Transverse colon (tissue), 4 donors: Measurements from ENCODE around the gene KRTAP1-5. TPM values are rescaled to one million over a fixed set of nuclear protein-coding genes. Genes with fewer than 3 reads are reported as not detected.
"Not testable (repeated sequence)": the region's sequence is repeated elsewhere in the genome, so short reads cannot be mapped to it uniquely, and the experiment has no call there.

ENCODE experiments used
- DNase-seq: peaks from one replicate; pipeline ENCODE4 v3.0.0-alpha.2; 2019
- H3K27ac ChIP-seq, 4 donors: fragments of 200-600 bp; sonication (generic); 2 replicates each; pipeline ENCODE4 v1.5.1; 2016 to 2018; ENCODE audit warnings: inconsistent platforms in 4 of 4
- H3K27me3 ChIP-seq: fragments of 200-600 bp; sonication (generic); 2 replicates; pipeline ENCODE4 v1.5.1; 2017; ENCODE audit warnings: inconsistent platforms
- H3K36me3 ChIP-seq, 4 donors: fragments of 200-600 bp; sonication (generic); 2 replicates each; pipeline ENCODE4 v1.5.1; 2017 to 2019; ENCODE audit warnings: inconsistent platforms in 4 of 4
- H3K4me1 ChIP-seq, 4 donors: fragments of 200-600 bp; sonication (generic); 2 replicates each; pipeline ENCODE4 v1.5.1; 2017 to 2020; ENCODE audit warnings: inconsistent platforms in 4 of 4
- H3K4me3 ChIP-seq, 4 donors: fragments of 200-600 bp; sonication (generic); 1 replicate in 1 of 4; 2 replicates in 3 of 4; pipeline versions ENCODE4 v1.5.1 to v1.6.1; 2017 to 2019; ENCODE audit warnings: inconsistent platforms in 4 of 4
- H3K9me3 ChIP-seq, 2 donors: fragments of 200-600 bp; sonication (generic); 2 replicates each; pipeline ENCODE4 v1.5.1; 2017 to 2019; ENCODE audit warnings: inconsistent platforms in 2 of 2
- EP300 ChIP-seq: sonication (generic); formaldehyde crosslinking; IDR thresholded peaks from one replicate; pipeline ENCODE4 v1.6.1; 2017; ENCODE audit warnings: antibody characterized with exemption, low read depth
- POLR2A ChIP-seq: fragments of 450-650 bp; IDR thresholded peaks from one replicate; pipeline ENCODE4 v1.6.1; 2016; ENCODE audit warnings: antibody characterized with exemption, mild to moderate bottlenecking, moderate library complexity
- POLR2AphosphoS5 ChIP-seq, 3 donors: sonication (generic); formaldehyde crosslinking; IDR thresholded peaks; one replicate each; pipeline ENCODE4 v1.6.1; 2016; ENCODE audit warnings: antibody characterized with exemption in 3 of 3
- WGBS, 2 donors: methylation state at CpG; one replicate each; pipeline ENCODE4 v1.1.5; 2018; ENCODE audit warnings: low coverage in 1 of 2; 5-methylcytosine and 5-hydroxymethylcytosine counted together
- in situ Hi-C, 4 donors: fragments of 200-750 bp; cut with MboI; loops; one replicate each; pipeline versions ENCODE4 v1.15.0 to v1.15.1; 2017; ENCODE audit warnings: low sequenced_read_pairs in 3 of 4, low pct_ligation_motif_present in 1 of 4, low pct_unique_long_range_greater_than_20kb in 1 of 4
- intact Hi-C: fragments of 100-400 bp; cut with DNase I; formaldehyde crosslinking; loops from one replicate; pipeline ENCODE4 v1.15.1; 2023; ENCODE audit warnings: low total_unique reads
- total RNA-seq, 4 donors: library from RNA; depleted of rRNA; stranded (reverse); fragments of >200 nt; gene quantifications; one replicate each; pipeline ENCODE4 v1.1.0, GENCODE V29; 2016
- TF ChIP-seq, protein P1 (sequence below), 5 experiments: fragments of 200-600 bp in 3 of 5; fragments of 450-650 bp in 2 of 5; sonication (generic) in 3 of 5; IDR thresholded peaks; 1 replicate in 2 of 5; 2 replicates in 3 of 5; pipeline ENCODE4 v1.5.1; 2016 to 2017; ENCODE audit warnings: antibody characterized with exemption in 5 of 5, inconsistent platforms in 3 of 5, mild to moderate bottlenecking in 2 of 5, moderate library complexity in 1 of 5

Gene KRTAP1-5
- total RNA-seq, 4 donors from 2014 or later: not detected

DNA sequence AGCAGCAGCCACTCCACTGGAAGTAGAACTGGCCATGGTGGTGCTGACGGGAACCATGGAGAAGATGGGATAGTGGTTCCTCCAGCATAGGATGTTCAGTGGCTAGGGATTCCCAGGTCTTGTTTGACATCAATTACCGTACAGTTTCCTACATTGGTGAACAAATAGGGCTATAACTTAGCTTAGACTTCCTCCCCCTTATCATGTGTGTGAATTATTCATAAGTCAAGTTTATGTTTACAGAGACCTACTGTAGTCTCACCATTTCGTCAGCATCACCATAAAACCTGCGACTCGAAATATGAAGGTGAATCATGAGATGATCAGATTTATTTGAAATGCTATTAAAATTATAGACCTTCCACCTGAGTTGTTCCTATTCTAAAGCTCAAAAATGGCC is 31.7 kb upstream of the KRTAP1-5 start:
- in situ Hi-C loops (no loop called here), intact Hi-C loops (no loop called here)
- Histone ChIP-seq H3K36me3 (no peaks in the 10 kb centered on the region), H3K27ac (no peak overlapping the region), H3K9me3 (no peaks in the 10 kb centered on the region), H3K4me1 (no peaks in the 10 kb centered on the region), H3K4me3 (no peak overlapping the region), H3K27me3 (peaks cover 18% of the 10 kb centered on the region)
- WGBS, 2 donors: 79% methylated on average over 5 of the region's 5 CpGs; no CpG with 5 or more reads in 1 of the 2 donors
- TF ChIP-seq POLR2A (no peak), EP300 (no peak)
- no peak for DNase-seq

DNA sequence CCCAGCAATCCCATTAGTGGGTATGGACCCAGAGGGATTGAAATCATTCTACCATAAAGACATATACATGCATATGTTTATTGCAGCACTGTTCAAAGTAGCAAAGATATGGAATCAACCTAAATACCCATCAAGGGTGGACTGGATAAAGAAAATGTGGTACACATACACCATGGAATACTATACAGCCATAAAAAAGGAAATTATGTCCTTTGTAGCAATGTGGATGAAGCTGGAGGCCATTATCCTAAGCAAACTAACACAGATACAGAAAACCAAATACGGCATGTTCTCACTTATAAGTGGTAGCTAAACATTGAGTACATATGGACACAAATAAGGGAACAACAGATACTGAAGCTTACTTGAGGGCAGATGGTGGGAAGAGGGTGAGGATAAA is 30.5 kb upstream of the KRTAP1-5 start:
- in situ Hi-C loops (no loop called here), intact Hi-C loops (no loop called here)
- no peaks in the 10 kb centered on the region for H3K4me1 ChIP-seq
- no peak overlapping the region for H3K27ac ChIP-seq
- H3K36me3 ChIP-seq: no peaks in the 10 kb centered on the region
- DNase-seq: no peak
- WGBS, 2 donors: 84 to 93% methylated on average over 1 of the region's 1 CpG
- peaks cover 17% of the 10 kb centered on the region for H3K27me3 ChIP-seq
- H3K4me3 ChIP-seq: no peak overlapping the region
- H3K9me3 ChIP-seq: no peaks in the 10 kb centered on the region
- TF ChIP-seq EP300 (no peak), POLR2AphosphoS5 (IDR thresholded peaks at IDR 0.05) (no peak), POLR2A (no peak)
- TF ChIP-seq, protein P1, sequence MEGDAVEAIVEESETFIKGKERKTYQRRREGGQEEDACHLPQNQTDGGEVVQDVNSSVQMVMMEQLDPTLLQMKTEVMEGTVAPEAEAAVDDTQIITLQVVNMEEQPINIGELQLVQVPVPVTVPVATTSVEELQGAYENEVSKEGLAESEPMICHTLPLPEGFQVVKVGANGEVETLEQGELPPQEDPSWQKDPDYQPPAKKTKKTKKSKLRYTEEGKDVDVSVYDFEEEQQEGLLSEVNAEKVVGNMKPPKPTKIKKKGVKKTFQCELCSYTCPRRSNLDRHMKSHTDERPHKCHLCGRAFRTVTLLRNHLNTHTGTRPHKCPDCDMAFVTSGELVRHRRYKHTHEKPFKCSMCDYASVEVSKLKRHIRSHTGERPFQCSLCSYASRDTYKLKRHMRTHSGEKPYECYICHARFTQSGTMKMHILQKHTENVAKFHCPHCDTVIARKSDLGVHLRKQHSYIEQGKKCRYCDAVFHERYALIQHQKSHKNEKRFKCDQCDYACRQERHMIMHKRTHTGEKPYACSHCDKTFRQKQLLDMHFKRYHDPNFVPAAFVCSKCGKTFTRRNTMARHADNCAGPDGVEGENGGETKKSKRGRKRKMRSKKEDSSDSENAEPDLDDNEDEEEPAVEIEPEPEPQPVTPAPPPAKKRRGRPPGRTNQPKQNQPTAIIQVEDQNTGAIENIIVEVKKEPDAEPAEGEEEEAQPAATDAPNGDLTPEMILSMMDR (IDR thresholded peaks at IDR 0.05): no peak

DNA sequence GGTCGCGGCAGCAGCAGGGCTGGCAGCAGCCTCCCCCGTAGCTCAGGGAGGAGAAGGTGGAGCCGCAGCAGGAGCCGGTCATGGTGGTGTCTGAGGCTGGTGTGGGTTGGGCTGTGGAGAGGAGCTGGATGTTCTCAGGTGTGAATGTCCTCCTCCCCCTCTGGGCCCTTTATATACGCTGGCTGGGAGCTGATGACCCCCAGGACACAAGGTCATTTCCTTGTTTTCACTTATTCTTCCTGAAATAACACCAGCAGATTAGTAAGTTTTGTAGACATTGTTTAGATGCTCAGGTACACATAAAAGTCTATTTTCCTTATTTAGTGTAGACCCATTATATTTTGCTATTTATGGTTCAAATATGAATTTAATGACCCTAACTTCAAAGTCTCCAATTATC is 28.1 kb upstream of the KRTAP1-5 start, which contains the start of gene KRTAP2-2:
TSS of gene KRTAP2-2 (minus strand) at position 101 of the 400 bp plus-strand sequence. CDS start at position 82, 19 bp downstream.
- intact Hi-C loops, H3K27ac ChIP-seq, H3K36me3 ChIP-seq, DNase-seq, H3K4me3 ChIP-seq, in situ Hi-C loops, H3K4me1 ChIP-seq, H3K9me3 ChIP-seq, H3K27me3 ChIP-seq: not testable (repeated sequence)
- 40 to 73% methylated on average over 1 to 2 of the region's 6 CpGs for WGBS, 2 donors

DNA sequence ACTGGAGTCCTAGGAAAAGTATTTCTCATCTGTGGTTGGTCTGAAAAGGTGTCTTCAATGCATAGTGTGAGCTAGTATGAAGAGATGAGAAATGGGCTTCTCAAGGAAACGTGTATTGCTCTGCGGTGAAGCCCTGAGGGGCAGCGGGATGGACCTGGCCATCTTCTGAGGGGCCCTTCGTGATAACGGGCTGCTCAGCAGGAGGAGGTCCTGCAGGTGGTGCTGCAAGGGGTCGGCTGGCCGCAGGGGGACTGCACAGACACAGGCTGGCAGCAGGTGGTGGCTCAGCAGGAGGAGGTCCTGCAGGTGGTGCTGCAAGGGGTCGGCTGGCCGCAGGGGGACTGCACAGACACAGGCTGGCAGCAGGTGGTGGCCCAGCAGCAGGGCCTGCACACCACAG is 27.5 kb upstream of the KRTAP1-5 start:
- H3K27me3 ChIP-seq, intact Hi-C loops, H3K9me3 ChIP-seq, H3K4me1 ChIP-seq, H3K27ac ChIP-seq, DNase-seq, H3K4me3 ChIP-seq, in situ Hi-C loops, H3K36me3 ChIP-seq: not testable (repeated sequence)
- 62 to 78% methylated on average over 5 to 7 of the region's 9 CpGs for WGBS, 2 donors

DNA sequence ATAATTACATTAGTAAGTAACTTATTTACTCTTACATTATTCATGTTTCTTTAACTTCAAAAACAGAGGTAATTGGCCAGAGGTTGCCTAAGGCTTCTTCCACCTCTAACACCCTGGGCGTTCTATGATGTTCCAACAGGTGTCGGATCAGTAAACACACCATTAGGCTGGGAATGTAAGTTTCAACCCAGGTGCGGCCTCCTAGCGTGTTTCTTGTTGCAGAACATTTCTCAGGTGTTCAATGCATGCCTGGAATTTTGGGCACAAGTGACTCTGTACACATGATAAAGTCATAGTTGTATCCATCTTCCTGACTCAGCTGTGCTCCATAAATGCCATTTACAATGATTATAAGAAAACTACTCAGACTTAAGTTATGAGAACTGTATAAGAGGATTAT is 27.0 kb upstream of the KRTAP1-5 start:
- H3K36me3 ChIP-seq: no peaks in the 10 kb centered on the region
- peaks cover 11% of the 10 kb centered on the region for H3K27me3 ChIP-seq
- no peaks in the 10 kb centered on the region for H3K4me1 ChIP-seq
- no peak overlapping the region for H3K4me3 ChIP-seq
- TF ChIP-seq POLR2A: no peak
- TF ChIP-seq POLR2AphosphoS5 (IDR thresholded peaks at IDR 0.05): no peak
- no peak for TF ChIP-seq EP300
- TF ChIP-seq, protein P1 (IDR thresholded peaks at IDR 0.05): no peak
- H3K27ac ChIP-seq: no peak overlapping the region
- 80 to 84% methylated on average over 1 to 4 of the region's 4 CpGs for WGBS, 2 donors
- intact Hi-C loops: no loop called here
- no peaks in the 10 kb centered on the region for H3K9me3 ChIP-seq
- in situ Hi-C loops: no loop called here
- DNase-seq: no peak

DNA sequence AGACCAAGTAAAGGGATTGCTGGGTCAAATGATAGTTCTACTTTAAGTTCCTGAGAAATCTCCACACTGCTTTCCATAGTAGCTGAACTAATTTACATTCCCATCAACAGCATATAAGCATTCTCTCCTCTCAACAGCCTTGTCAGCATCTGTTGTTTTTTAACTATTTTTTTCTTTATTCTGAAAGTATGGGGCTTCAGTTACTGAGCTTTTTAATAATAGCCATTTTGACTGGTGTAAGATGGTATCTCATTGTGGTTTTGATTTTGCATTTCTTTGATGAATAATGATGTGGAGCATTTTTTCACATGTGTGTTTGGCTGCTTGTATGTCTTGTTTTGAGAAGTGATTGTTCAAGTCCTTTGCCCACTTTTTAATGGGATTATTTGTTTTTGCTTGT is 25.6 kb upstream of the KRTAP1-5 start:
- TF ChIP-seq EP300: no peak
- no peak for TF ChIP-seq POLR2AphosphoS5 (IDR thresholded peaks at IDR 0.05)
- TF ChIP-seq POLR2A: no peak
- TF ChIP-seq, protein P1 (IDR thresholded peaks at IDR 0.05): no peak
- Histone ChIP-seq H3K27ac (no peak overlapping the region), H3K27me3 (peaks cover 25% of the 10 kb centered on the region), H3K9me3 (no peaks in the 10 kb centered on the region), H3K4me3 (no peak overlapping the region), H3K36me3 (no peaks in the 10 kb centered on the region), H3K4me1 (no peaks in the 10 kb centered on the region)
- in situ Hi-C loops (no loop called here), intact Hi-C loops (no loop called here)
- DNase-seq: no peak
